H9 (cell line): Measurements from ENCODE around the gene BANF1. TPM values are rescaled to one million over a fixed set of nuclear protein-coding genes. Genes with fewer than 3 reads are reported as not detected.

ENCODE experiments used
- DNase-seq: peaks from one replicate; pipeline ENCODE4 v3.0.0-alpha.2; 2017
- H2AFZ ChIP-seq: one replicate; pipeline ENCODE4 v1.6.1; 2013; ENCODE audit warnings: mild to moderate bottlenecking, low read length, control low read depth, moderate library complexity
- H2AK5ac ChIP-seq: 2 replicates; pipeline ENCODE4 v1.6.1; 2013; ENCODE audit warnings: low read length, control low read depth, mixed read lengths; ENCODE audit not compliant: insufficient read length
- H2BK120ac ChIP-seq: one replicate; pipeline ENCODE4 v1.6.1; 2013; ENCODE audit warnings: low read depth, mild to moderate bottlenecking, low read length, control low read depth, inconsistent platforms; ENCODE audit not compliant: poor library complexity, severe bottlenecking
- H2BK12ac ChIP-seq: 2 replicates; pipeline ENCODE4 v1.6.1; 2013; ENCODE audit warnings: low read length, control low read depth, mixed read lengths, low read depth; ENCODE audit not compliant: insufficient read length
- H2BK15ac ChIP-seq: 2 replicates; pipeline ENCODE4 v1.6.1; 2013; ENCODE audit warnings: low read depth, low read length, control low read depth
- H2BK20ac ChIP-seq: one replicate; pipeline ENCODE4 v1.6.1; 2013; ENCODE audit warnings: low read depth, mild to moderate bottlenecking, low read length, control low read depth, inconsistent platforms; ENCODE audit not compliant: poor library complexity, severe bottlenecking
- H2BK5ac ChIP-seq: 2 replicates; pipeline ENCODE4 v1.6.1; 2013; ENCODE audit warnings: low read length, control low read depth, mixed read lengths; ENCODE audit not compliant: insufficient read length
- H3K14ac ChIP-seq: 2 replicates; pipeline ENCODE4 v1.6.1; 2013; ENCODE audit warnings: low read length, control low read depth; ENCODE audit not compliant: insufficient read depth
- H3K18ac ChIP-seq: 2 replicates; pipeline ENCODE4 v1.6.1; 2013; ENCODE audit warnings: low read depth, mild to moderate bottlenecking, mixed read lengths, low read length, control low read depth; ENCODE audit not compliant: insufficient read length
- H3K23ac ChIP-seq: 2 replicates; pipeline ENCODE4 v1.6.1; 2013; ENCODE audit warnings: low read length, control low read depth, mixed read lengths, low read depth; ENCODE audit not compliant: insufficient read length
- H3K23me2 ChIP-seq: 2 replicates; pipeline ENCODE4 v1.6.1; 2013; ENCODE audit warnings: low read depth, mild to moderate bottlenecking, mixed read lengths, low read length, control low read depth; ENCODE audit not compliant: insufficient read length, poor library complexity, severe bottlenecking
- H3K27ac ChIP-seq: 2 replicates; pipeline ENCODE4 v1.5.1; 2013; ENCODE audit warnings: low read length, control low read depth, mixed read lengths, low read depth; ENCODE audit not compliant: insufficient read length
- H3K27me3 ChIP-seq: 2 replicates; pipeline ENCODE4 v1.6.1; 2013; ENCODE audit warnings: low read length, control low read depth, inconsistent platforms; ENCODE audit not compliant: insufficient read depth
- H3K4ac ChIP-seq: 2 replicates; pipeline ENCODE4 v1.6.1; 2013; ENCODE audit warnings: low read depth, mild to moderate bottlenecking, control low read depth, inconsistent platforms, low read length, moderate library complexity
- H3K4me1 ChIP-seq: 2 replicates; pipeline ENCODE4 v1.6.1; 2013; ENCODE audit warnings: low read length, control low read depth, inconsistent platforms; ENCODE audit not compliant: insufficient read depth
- H3K4me2 ChIP-seq: 2 replicates; pipeline ENCODE4 v1.6.1; 2013; ENCODE audit warnings: low read length, control low read depth, mixed read lengths; ENCODE audit not compliant: insufficient read length, insufficient read depth
- H3K56ac ChIP-seq: 2 replicates; pipeline ENCODE4 v1.6.1; 2013; ENCODE audit warnings: low read depth, mild to moderate bottlenecking, mixed read lengths, low read length, control low read depth; ENCODE audit not compliant: insufficient read length
- H3K79me1 ChIP-seq: 2 replicates; pipeline ENCODE4 v1.6.1; 2013; ENCODE audit warnings: low read depth, mild to moderate bottlenecking, moderate library complexity, low read length, control low read depth, inconsistent platforms; ENCODE audit not compliant: insufficient read depth, poor library complexity, severe bottlenecking
- H3K79me2 ChIP-seq: 2 replicates; pipeline ENCODE4 v1.6.1; 2013; ENCODE audit warnings: low read length, control low read depth, inconsistent platforms; ENCODE audit not compliant: insufficient read depth
- H3K9ac ChIP-seq: 2 replicates; pipeline ENCODE4 v1.6.1; 2013; ENCODE audit warnings: low read length, control low read depth, mixed read lengths; ENCODE audit not compliant: insufficient read length; ENCODE audit errors: extremely low read depth
- H3K9me3 ChIP-seq: one replicate; pipeline ENCODE4 v1.6.1; 2013; ENCODE audit warnings: low read depth, low read length, inconsistent platforms; ENCODE audit not compliant: control insufficient read depth
- H3T11ph ChIP-seq: one replicate; pipeline ENCODE4 v1.6.1; 2013; ENCODE audit warnings: mild to moderate bottlenecking, low read length, control low read depth, inconsistent platforms
- H4K20me1 ChIP-seq: one replicate; pipeline ENCODE4 v1.6.1; 2013; ENCODE audit not compliant: control insufficient read depth, insufficient read length, insufficient read depth
- H4K5ac ChIP-seq: 2 replicates; pipeline ENCODE4 v1.6.1; 2013; ENCODE audit warnings: low read depth, mild to moderate bottlenecking, mixed read lengths, low read length, control low read depth; ENCODE audit not compliant: insufficient read length
- H4K8ac ChIP-seq: replicated peaks from 2 replicates; pipeline ENCODE4 v1.6.1; 2013; ENCODE audit warnings: low read length, control low read depth, mixed read lengths, low read depth; ENCODE audit not compliant: insufficient read length
- H4K91ac ChIP-seq: 2 replicates; pipeline ENCODE4 v1.6.1; 2013; ENCODE audit warnings: low read depth, mild to moderate bottlenecking, moderate library complexity, mixed read lengths, low read length, control low read depth; ENCODE audit not compliant: insufficient read length
- H3K27ac Mint-ChIP-seq, 3 experiments: 2 replicates in 2 of 3; 3 replicates in 1 of 3; pipeline ENCODE4 v1.8.0; 2020 to 2021; ENCODE audit warnings: mixed read lengths in 3 of 3, mild to moderate bottlenecking in 1 of 3, moderate library complexity in 1 of 3
- H3K27me3 Mint-ChIP-seq: 2 replicates; pipeline ENCODE4 v1.8.0; 2021; ENCODE audit warnings: low read depth, mild to moderate bottlenecking, moderate library complexity, mixed read lengths
- H3K36me3 Mint-ChIP-seq, 3 experiments: 2 replicates in 2 of 3; 3 replicates in 1 of 3; pipeline ENCODE4 v1.8.0; 2020 to 2021; ENCODE audit warnings: low read depth in 3 of 3, mixed read lengths in 3 of 3; ENCODE audit not compliant: insufficient read depth in 1 of 3
- H3K4me1 Mint-ChIP-seq, 2 experiments: 2 replicates each; pipeline ENCODE4 v1.8.0; 2020; ENCODE audit warnings: mixed read lengths in 2 of 2
- H3K4me3 Mint-ChIP-seq, 2 experiments: 2 replicates in 1 of 2; 3 replicates in 1 of 2; pipeline ENCODE4 v1.8.0; 2020 to 2021; ENCODE audit warnings: mild to moderate bottlenecking in 2 of 2, mixed read lengths in 2 of 2, moderate library complexity in 1 of 2
- H3K9me3 Mint-ChIP-seq, 2 experiments: 2 replicates in 1 of 2; 3 replicates in 1 of 2; pipeline ENCODE4 v1.8.0; 2020; ENCODE audit warnings: mild to moderate bottlenecking in 2 of 2, mixed read lengths in 2 of 2, moderate library complexity in 1 of 2
- CTCF ChIP-seq: fragments of 200-600 bp; sonication (generic); conservative IDR thresholded peaks from 3 replicates; pipeline ENCODE4 v1.8.0; 2021; ENCODE audit warnings: antibody characterized with exemption, mild to moderate bottlenecking
- WGBS: extraction: QIAGEN DNeasy Blood & Tissue Kit; methylation state at CpG from one replicate; pipeline ENCODE4 v1.1.7; 2013; ENCODE audit warnings: missing lambda C conversion rate, low lambda C conversion rate, mixed read lengths; ENCODE audit not compliant: insufficient read length; ENCODE audit errors: extremely low coverage; 5-methylcytosine and 5-hydroxymethylcytosine counted together
- total RNA-seq: library from RNA; stranded (reverse); gene quantifications from 2 replicates; pipeline ENCODE4 v1.2.1, GENCODE V29; 2021

The BANF1 gene
- total RNA-seq, 1 experiment from 2014 or later, result 346 TPM

- no CpG with 5 or more reads among the region's 81 CpGs for WGBS
- Mint-ChIP-seq H3K4me1 (peaks cover 11 to 14% of the 10 kb centered on the region in 2 experiments), H3K9me3 (peaks cover 5 to 10% of the 10 kb centered on the region in 2 experiments), H3K36me3 (peaks cover 18 to 32% (median 21%) of the 10 kb centered on the region in 3 experiments), H3K27me3 (no peaks in the 10 kb centered on the region), H3K27ac (no peak overlapping the region), H3K4me3 (no peak overlapping the region)
- H2BK15ac ChIP-seq, result no peak overlapping the region
- no peak overlapping the region for H3K23ac ChIP-seq
- no peak overlapping the region for H2BK120ac ChIP-seq
- H4K5ac ChIP-seq, result no peak overlapping the region
- H2AFZ ChIP-seq, result no peak overlapping the region
- H3K9ac ChIP-seq, result no peak overlapping the region
- no peak overlapping the region for H2BK20ac ChIP-seq
- no peaks in the 10 kb centered on the region for H3K79me1 ChIP-seq
- no peaks in the 10 kb centered on the region for H3K4me1 ChIP-seq
- H3K23me2 ChIP-seq, result no peaks in the 10 kb centered on the region
- no peak for DNase-seq
- no peak for TF ChIP-seq CTCF
- no peak overlapping the region for H2AK5ac ChIP-seq
- H3K79me2 ChIP-seq, result no peaks in the 10 kb centered on the region
- H4K91ac ChIP-seq, result no peak overlapping the region
- no peak overlapping the region for H3K4me2 ChIP-seq
- no peaks in the 10 kb centered on the region for H3K27me3 ChIP-seq
- no peak overlapping the region for H3K4ac ChIP-seq
- no peak overlapping the region for H4K8ac ChIP-seq
- H2BK12ac ChIP-seq, result no peak overlapping the region
- no peak overlapping the region for H3K14ac ChIP-seq
- peaks cover under 1% of the 10 kb centered on the region for H4K20me1 ChIP-seq
- no peak overlapping the region for H3K18ac ChIP-seq
- no peak overlapping the region for H3K56ac ChIP-seq
- no peak overlapping the region for H2BK5ac ChIP-seq
- peaks cover 2% of the 10 kb centered on the region for H3K9me3 ChIP-seq
- H3T11ph ChIP-seq, result no peak overlapping the region
- no peak overlapping the region for H3K27ac ChIP-seq
Measured at GRCh38 chr11:66042227-66042995, 40.1 kb downstream of the BANF1 start.
